ENCODE data around the gene MAGEB3. TPM values are rescaled to one million over a fixed set of nuclear protein-coding genes. Genes with fewer than 3 reads are reported as not detected.

MAGEB3 gene
- total and polyA plus RNA-seq, 9 donors: not detected

DNA sequence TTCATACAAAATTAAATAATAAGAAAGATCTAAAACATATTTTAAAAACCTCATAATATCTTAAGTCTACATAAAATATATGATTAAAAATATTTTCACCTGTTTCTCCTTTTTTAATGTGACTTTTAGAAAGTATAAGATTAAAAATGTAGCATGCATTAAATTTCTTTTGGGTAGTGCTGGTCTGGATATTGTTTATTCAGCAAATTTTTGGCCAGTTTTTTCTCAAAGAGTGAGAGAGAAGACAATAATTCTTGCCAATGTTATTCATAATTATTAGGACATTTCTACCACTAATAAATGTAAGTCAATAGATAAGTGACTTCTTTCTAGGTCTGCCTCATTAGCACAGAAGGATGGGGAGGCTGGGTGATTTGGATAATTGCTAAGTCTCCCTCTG lies 30.6 kb downstream of the MAGEB3 start:
- H3K4me1 ChIP-seq (ENCODE audit: insufficient read depth): no peaks in the 10 kb centered on the region
- H3K36me3 ChIP-seq: no peaks in the 10 kb centered on the region
- H3K27ac ChIP-seq: no peak overlapping the region
- no peaks in the 10 kb centered on the region for H3K27me3 ChIP-seq
- TF ChIP-seq POLR2A (IDR thresholded peaks at IDR 0.05): no peak
- no peak for TF ChIP-seq CTCF (IDR thresholded peaks at IDR 0.05)
- no peak for TF ChIP-seq EP300 (IDR thresholded peaks at IDR 0.05)
- DNase-seq: no peak
- H3K9me3 ChIP-seq: no peaks in the 10 kb centered on the region
- H3K4me3 ChIP-seq: no peak overlapping the region
- intact Hi-C loops (cut with DNase I): no loop called here

DNA sequence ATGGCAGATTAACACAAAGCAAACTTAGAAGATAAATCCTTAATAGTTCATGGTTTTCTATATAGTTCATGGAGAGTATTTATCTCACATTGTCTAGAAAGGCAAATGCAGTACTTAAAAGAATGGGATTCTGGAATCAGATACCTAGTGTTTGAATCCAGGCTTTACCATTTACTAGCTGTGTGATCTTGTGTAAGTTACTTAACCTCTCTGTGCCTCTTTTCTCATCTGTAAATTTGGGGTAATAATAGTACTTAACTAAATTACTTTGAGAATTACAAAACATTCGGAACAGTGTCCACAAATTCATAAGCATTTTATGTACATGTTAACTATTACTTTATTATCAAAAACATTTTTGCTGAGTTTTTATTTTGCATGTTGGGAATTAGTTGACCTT lies 32.3 kb downstream of the MAGEB3 start:
- DNase-seq: no peak
- Histone ChIP-seq H3K27me3 (no peaks in the 10 kb centered on the region), H3K27ac (no peak overlapping the region), H3K9me3 (no peaks in the 10 kb centered on the region), H3K36me3 (no peaks in the 10 kb centered on the region), H3K4me3 (no peak overlapping the region), H3K4me1 (ENCODE audit: insufficient read depth) (no peaks in the 10 kb centered on the region)
- intact Hi-C loops (cut with DNase I): no loop called here
- WGBS, 3 donors: 62 to 69% (median 65%) methylated on average over 1 of the region's 1 CpG
- TF ChIP-seq POLR2A (IDR thresholded peaks at IDR 0.05) (no peak), EP300 (IDR thresholded peaks at IDR 0.05) (no peak), CTCF (IDR thresholded peaks at IDR 0.05) (no peak)

DNA sequence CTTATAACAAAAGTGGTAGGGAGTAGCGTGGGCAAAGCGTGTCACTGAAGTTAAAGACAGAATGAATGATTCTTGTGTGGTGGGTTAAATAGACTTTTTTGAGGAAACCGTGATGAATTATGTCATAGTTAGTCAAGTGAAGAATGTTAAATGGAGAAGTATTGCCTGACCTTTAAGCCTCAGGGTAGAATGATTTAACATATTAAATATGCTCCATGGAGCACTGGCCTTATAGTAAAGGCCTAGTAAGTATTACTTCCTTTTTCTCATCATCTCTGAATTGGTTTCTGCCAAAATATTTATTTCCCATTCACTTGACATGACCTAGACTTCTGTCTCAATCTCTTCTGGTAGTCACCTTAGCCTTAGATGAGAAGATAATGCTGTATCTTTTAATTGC lies 40.2 kb downstream of the MAGEB3 start:
- no peak for TF ChIP-seq POLR2A (IDR thresholded peaks at IDR 0.05)
- TF ChIP-seq CTCF (IDR thresholded peaks at IDR 0.05): no peak
- no peak for TF ChIP-seq EP300 (IDR thresholded peaks at IDR 0.05)
- Histone ChIP-seq H3K9me3 (no peaks in the 10 kb centered on the region), H3K36me3 (no peaks in the 10 kb centered on the region), H3K27me3 (no peaks in the 10 kb centered on the region), H3K27ac (no peak overlapping the region), H3K4me3 (no peak overlapping the region), H3K4me1 (ENCODE audit: insufficient read depth) (no peaks in the 10 kb centered on the region)
- 70 to 76% (median 75%) methylated on average over 3 of the region's 3 CpGs for WGBS, 3 donors
- intact Hi-C loops (cut with DNase I): loop anchor here in 1 of 4 donors (10.0 kb wide), 1 partner anchor 234 kb away; no protein-coding TSS in a partner anchor
- no peak for DNase-seq

DNA sequence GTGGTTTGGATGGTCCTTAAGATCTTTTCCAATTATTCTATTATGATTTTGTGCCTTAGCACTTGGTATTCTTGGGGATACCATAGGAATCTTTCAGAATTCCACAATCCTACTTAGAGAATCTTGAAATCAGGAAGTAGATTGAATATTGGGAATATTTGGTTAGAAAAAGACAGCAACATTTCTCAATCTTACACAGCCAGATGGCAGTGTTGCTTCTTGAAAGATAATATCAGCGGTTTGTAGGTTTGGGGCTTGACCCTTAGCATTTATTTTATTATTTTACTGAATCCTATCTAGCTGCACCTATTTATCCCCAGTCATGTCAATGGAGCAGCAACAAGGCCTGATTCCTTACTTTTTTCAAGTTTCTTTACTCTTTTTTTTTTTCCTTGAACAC lies 45.0 kb downstream of the MAGEB3 start:
- no peaks in the 10 kb centered on the region for H3K27me3 ChIP-seq
- TF ChIP-seq CTCF (IDR thresholded peaks at IDR 0.05) (no peak), POLR2A (IDR thresholded peaks at IDR 0.05) (no peak), EP300 (IDR thresholded peaks at IDR 0.05) (no peak)
- H3K9me3 ChIP-seq: no peaks in the 10 kb centered on the region
- no peaks in the 10 kb centered on the region for H3K4me1 ChIP-seq (ENCODE audit: insufficient read depth)
- DNase-seq: no peak
- H3K4me3 ChIP-seq: no peak overlapping the region
- intact Hi-C loops (cut with DNase I): loop anchor here in 1 of 4 donors (10.0 kb wide), 1 partner anchor 229 kb away; no protein-coding TSS in a partner anchor
- no peak overlapping the region for H3K27ac ChIP-seq
- WGBS, 3 donors: 4 to 12% (median 6%) methylated on average over 1 of the region's 1 CpG
- no peaks in the 10 kb centered on the region for H3K36me3 ChIP-seq
